Stimulated activated CD4-positive, alpha-beta T cell treated with anti-CD3 and anti-CD28 coated beads, Interleukin-2, amount 100 ng/mL, for 48 hours (primary cell): ENCODE results near the gene AFAP1.

Experiments
- DNase-seq, 2 donors: peaks; one replicate each; pipeline ENCODE4 v3.0.0-alpha.2; 2020

AFAP1 gene

GRCh38 chr4:7839856-7840255 lies 99.8 kb downstream of the AFAP1 start:
- no peak for DNase-seq

GRCh38 chr4:7838136-7838782 lies 101.4 kb downstream of the AFAP1 start:
- no peak for DNase-seq

- no peak for DNase-seq
These were observed 102.0 kb downstream of the AFAP1 start for GRCh38 chr4:7837597-7838135.

GRCh38 chr4:7831858-7832730 lies 107.6 kb downstream of the AFAP1 start:
- DNase-seq = no peak

- DNase-seq = peak in 1 of 2 donors; percentile 37
These were observed 108.3 kb downstream of the AFAP1 start for GRCh38 chr4:7831330-7831729.

GRCh38 chr4:7830747-7831146 lies 108.9 kb downstream of the AFAP1 start:
- DNase-seq = no peak

- no peak for DNase-seq
These were observed 109.7 kb downstream of the AFAP1 start for GRCh38 chr4:7829652-7830580.

GRCh38 chr4:7828793-7829301 lies 110.8 kb downstream of the AFAP1 start:
- no peak for DNase-seq

- DNase-seq = peak; percentile 23 to 36
These were observed 111.5 kb downstream of the AFAP1 start for GRCh38 chr4:7828011-7828720.

- DNase-seq = no peak
These were observed 112.1 kb downstream of the AFAP1 start for GRCh38 chr4:7827566-7827965.

GRCh38 chr4:7826909-7827306 lies 112.8 kb downstream of the AFAP1 start:
- no peak for DNase-seq

- no peak for DNase-seq
These were observed 113.3 kb downstream of the AFAP1 start for GRCh38 chr4:7826176-7826908.

GRCh38 chr4:7824218-7824617 lies 115.4 kb downstream of the AFAP1 start:
- DNase-seq = no peak

GRCh38 chr4:7823416-7823824 lies 116.2 kb downstream of the AFAP1 start:
- DNase-seq = no peak

GRCh38 chr4:7822877-7823276 lies 116.8 kb downstream of the AFAP1 start:
- DNase-seq = no peak

GRCh38 chr4:7822137-7822505 lies 117.5 kb downstream of the AFAP1 start:
- DNase-seq = no peak

- no peak for DNase-seq
These were observed 118.2 kb downstream of the AFAP1 start for GRCh38 chr4:7821245-7822136.

GRCh38 chr4:7820031-7820818 lies 119.4 kb downstream of the AFAP1 start:
- DNase-seq = no peak

- no peak for DNase-seq
These were observed 120.2 kb downstream of the AFAP1 start for GRCh38 chr4:7819446-7819845.
